ENCODE measurements around the gene CHL1. TPM values are rescaled to one million over a fixed set of nuclear protein-coding genes. Genes with fewer than 3 reads are reported as not detected.

CHL1 gene, protein sequence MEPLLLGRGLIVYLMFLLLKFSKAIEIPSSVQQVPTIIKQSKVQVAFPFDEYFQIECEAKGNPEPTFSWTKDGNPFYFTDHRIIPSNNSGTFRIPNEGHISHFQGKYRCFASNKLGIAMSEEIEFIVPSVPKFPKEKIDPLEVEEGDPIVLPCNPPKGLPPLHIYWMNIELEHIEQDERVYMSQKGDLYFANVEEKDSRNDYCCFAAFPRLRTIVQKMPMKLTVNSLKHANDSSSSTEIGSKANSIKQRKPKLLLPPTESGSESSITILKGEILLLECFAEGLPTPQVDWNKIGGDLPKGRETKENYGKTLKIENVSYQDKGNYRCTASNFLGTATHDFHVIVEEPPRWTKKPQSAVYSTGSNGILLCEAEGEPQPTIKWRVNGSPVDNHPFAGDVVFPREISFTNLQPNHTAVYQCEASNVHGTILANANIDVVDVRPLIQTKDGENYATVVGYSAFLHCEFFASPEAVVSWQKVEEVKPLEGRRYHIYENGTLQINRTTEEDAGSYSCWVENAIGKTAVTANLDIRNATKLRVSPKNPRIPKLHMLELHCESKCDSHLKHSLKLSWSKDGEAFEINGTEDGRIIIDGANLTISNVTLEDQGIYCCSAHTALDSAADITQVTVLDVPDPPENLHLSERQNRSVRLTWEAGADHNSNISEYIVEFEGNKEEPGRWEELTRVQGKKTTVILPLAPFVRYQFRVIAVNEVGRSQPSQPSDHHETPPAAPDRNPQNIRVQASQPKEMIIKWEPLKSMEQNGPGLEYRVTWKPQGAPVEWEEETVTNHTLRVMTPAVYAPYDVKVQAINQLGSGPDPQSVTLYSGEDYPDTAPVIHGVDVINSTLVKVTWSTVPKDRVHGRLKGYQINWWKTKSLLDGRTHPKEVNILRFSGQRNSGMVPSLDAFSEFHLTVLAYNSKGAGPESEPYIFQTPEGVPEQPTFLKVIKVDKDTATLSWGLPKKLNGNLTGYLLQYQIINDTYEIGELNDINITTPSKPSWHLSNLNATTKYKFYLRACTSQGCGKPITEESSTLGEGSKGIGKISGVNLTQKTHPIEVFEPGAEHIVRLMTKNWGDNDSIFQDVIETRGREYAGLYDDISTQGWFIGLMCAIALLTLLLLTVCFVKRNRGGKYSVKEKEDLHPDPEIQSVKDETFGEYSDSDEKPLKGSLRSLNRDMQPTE (N-terminal part only)
- polyA plus RNA-seq (2011; rRNA removed), result 0.05 and 0.09 TPM in 2 replicates
- not detected in 2 replicates for polyA plus RNA-seq (2012; cell fraction: cytosol; rRNA removed)
- not detected in 2 replicates for polyA plus RNA-seq (2012; cell fraction: nucleus; rRNA removed)
- polyA plus RNA-seq (2017; fragmentation: RNase III; extraction: RNeasy Plus Mini Kit Qiagen cat#74134 plus additional on column Dnase treatment), result not detected in 3 replicates
- not detected in 2 replicates for polyA minus RNA-seq (2011; rRNA and poly(A)+ RNA removed)

- H3K9me3 ChIP-seq, result no peaks in the 10 kb centered on the region
- peak within 1 kb of the TSS; percentile 92 for H3K4me2 ChIP-seq
- FAIRE-seq (no peak), ATAC-seq (peak; percentile 32 to 60; a peak in 3 of 6 replicates), DNase-seq (ENCODE audit: low read depth in 1 of 2, low spot score in 1 of 2) (no peak)
- peak within 1 kb of the TSS; percentile 41 for H3K4me3 ChIP-seq
- 26% methylated on average over 25 of the region's 64 CpGs for WGBS (ENCODE audit: missing lambda C conversion rate)
- H3K4me1 ChIP-seq, result peaks cover 17% of the 10 kb centered on the region; the same call in 2 of the 3 replicates
- ChIA-PET CTCF (no interaction called here), POLR2A (no interaction called here)
- TF ChIP-seq, protein P1, sequence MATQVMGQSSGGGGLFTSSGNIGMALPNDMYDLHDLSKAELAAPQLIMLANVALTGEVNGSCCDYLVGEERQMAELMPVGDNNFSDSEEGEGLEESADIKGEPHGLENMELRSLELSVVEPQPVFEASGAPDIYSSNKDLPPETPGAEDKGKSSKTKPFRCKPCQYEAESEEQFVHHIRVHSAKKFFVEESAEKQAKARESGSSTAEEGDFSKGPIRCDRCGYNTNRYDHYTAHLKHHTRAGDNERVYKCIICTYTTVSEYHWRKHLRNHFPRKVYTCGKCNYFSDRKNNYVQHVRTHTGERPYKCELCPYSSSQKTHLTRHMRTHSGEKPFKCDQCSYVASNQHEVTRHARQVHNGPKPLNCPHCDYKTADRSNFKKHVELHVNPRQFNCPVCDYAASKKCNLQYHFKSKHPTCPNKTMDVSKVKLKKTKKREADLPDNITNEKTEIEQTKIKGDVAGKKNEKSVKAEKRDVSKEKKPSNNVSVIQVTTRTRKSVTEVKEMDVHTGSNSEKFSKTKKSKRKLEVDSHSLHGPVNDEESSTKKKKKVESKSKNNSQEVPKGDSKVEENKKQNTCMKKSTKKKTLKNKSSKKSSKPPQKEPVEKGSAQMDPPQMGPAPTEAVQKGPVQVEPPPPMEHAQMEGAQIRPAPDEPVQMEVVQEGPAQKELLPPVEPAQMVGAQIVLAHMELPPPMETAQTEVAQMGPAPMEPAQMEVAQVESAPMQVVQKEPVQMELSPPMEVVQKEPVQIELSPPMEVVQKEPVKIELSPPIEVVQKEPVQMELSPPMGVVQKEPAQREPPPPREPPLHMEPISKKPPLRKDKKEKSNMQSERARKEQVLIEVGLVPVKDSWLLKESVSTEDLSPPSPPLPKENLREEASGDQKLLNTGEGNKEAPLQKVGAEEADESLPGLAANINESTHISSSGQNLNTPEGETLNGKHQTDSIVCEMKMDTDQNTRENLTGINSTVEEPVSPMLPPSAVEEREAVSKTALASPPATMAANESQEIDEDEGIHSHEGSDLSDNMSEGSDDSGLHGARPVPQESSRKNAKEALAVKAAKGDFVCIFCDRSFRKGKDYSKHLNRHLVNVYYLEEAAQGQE (IDR thresholded peaks at IDR 0.05), result no peak
- TF ChIP-seq FOSL2 (IDR thresholded peaks at IDR 0.05) (no peak), FOSL2 (CRISPR knock-in tag; IDR thresholded peaks at IDR 0.05) (no peak), KDM5A (IDR thresholded peaks at IDR 0.05) (no peak), MAFK (IDR thresholded peaks at IDR 0.05; ENCODE audit: partially characterized antibody) (no peak), HDAC2 (IDR thresholded peaks at IDR 0.05) (no peak), KDM1A (IDR thresholded peaks at IDR 0.05; ENCODE audit: low read depth) (no peak), ZFP36 (IDR thresholded peaks at IDR 0.05; ENCODE audit: borderline replicate concordance, partially characterized antibody) (no peak), TFCP2L1 (CRISPR knock-in tag; IDR thresholded peaks at IDR 0.05) (no peak), ZNF302 (CRISPR knock-in tag; IDR thresholded peaks at IDR 0.05) (no peak)
- TF ChIP-seq, protein P2, sequence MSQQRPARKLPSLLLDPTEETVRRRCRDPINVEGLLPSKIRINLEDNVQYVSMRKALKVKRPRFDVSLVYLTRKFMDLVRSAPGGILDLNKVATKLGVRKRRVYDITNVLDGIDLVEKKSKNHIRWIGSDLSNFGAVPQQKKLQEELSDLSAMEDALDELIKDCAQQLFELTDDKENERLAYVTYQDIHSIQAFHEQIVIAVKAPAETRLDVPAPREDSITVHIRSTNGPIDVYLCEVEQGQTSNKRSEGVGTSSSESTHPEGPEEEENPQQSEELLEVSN (IDR thresholded peaks at IDR 0.05; ENCODE audit: borderline replicate concordance, low read depth), result no peak
- H3K27ac ChIP-seq, result peak within 1 kb of the TSS in 1 of 2 experiments; percentile 12; a peak in 1 of 6 replicates
Observed at GRCh38 chr3:196311-197148, at the start of gene CHL1. TSS of gene CHL1 (plus strand) at chr3:196763. CDS start at chr3:319777, 123,014 bp downstream.

GRCh38 chr3:151614-152189, 44.9 kb upstream of the CHL1 start:
- H3K4me1 ChIP-seq, result no peaks in the 10 kb centered on the region
- H3K4me3 ChIP-seq, result no peak overlapping the region
- POLR2A ChIA-PET, result no interaction called here
- H3K4me2 ChIP-seq, result no peak overlapping the region
- ATAC-seq (no peak), FAIRE-seq (no peak), DNase-seq (ENCODE audit: low read depth in 1 of 2, low spot score in 1 of 2) (no peak)
- CTCF ChIA-PET, result no interaction called here
- no peak overlapping the region for H3K27ac ChIP-seq
- H3K9me3 ChIP-seq, result no peaks in the 10 kb centered on the region
- 17% methylated on average over 2 of the region's 2 CpGs for WGBS (ENCODE audit: missing lambda C conversion rate)
- TF ChIP-seq, protein P3, sequence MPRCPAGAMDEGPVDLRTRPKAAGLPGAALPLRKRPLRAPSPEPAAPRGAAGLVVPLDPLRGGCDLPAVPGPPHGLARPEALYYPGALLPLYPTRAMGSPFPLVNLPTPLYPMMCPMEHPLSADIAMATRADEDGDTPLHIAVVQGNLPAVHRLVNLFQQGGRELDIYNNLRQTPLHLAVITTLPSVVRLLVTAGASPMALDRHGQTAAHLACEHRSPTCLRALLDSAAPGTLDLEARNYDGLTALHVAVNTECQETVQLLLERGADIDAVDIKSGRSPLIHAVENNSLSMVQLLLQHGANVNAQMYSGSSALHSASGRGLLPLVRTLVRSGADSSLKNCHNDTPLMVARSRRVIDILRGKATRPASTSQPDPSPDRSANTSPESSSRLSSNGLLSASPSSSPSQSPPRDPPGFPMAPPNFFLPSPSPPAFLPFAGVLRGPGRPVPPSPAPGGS (IDR thresholded peaks at IDR 0.05), result no peak
- TF ChIP-seq TP53 (CRISPR knock-in tag; IDR thresholded peaks at IDR 0.05) (no peak), FOSB (CRISPR knock-in tag; IDR thresholded peaks at IDR 0.05) (no peak), HDAC2 (IDR thresholded peaks at IDR 0.05) (no peak), EHMT2 (IDR thresholded peaks at IDR 0.05; ENCODE audit: low read depth) (no peak), NFE2L2 (conservative IDR thresholded peaks at IDR 0.05; ENCODE audit: low read length) (no peak), CEBPB (IDR thresholded peaks at IDR 0.05) (no peak), POLR2A (IDR thresholded peaks at IDR 0.05; ENCODE audit: low read length) (no peak), FOSL2 (IDR thresholded peaks at IDR 0.05) (no peak), FOSL2 (CRISPR knock-in tag; IDR thresholded peaks at IDR 0.05) (no peak), HEYL (CRISPR knock-in tag; IDR thresholded peaks at IDR 0.05) (no peak), NR3C1 (IDR thresholded peaks at IDR 0.05) (no peak), RFX5 (IDR thresholded peaks at IDR 0.05) (no peak), GATA3 (IDR thresholded peaks at IDR 0.05; ENCODE audit: borderline replicate concordance) (no peak)
- TF ChIP-seq, protein P4, sequence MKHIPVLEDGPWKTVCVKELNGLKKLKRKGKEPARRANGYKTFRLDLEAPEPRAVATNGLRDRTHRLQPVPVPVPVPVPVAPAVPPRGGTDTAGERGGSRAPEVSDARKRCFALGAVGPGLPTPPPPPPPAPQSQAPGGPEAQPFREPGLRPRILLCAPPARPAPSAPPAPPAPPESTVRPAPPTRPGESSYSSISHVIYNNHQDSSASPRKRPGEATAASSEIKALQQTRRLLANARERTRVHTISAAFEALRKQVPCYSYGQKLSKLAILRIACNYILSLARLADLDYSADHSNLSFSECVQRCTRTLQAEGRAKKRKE (CRISPR knock-in tag; IDR thresholded peaks at IDR 0.05; ENCODE audit: low read depth), result no peak
- TF ChIP-seq, protein P5, sequence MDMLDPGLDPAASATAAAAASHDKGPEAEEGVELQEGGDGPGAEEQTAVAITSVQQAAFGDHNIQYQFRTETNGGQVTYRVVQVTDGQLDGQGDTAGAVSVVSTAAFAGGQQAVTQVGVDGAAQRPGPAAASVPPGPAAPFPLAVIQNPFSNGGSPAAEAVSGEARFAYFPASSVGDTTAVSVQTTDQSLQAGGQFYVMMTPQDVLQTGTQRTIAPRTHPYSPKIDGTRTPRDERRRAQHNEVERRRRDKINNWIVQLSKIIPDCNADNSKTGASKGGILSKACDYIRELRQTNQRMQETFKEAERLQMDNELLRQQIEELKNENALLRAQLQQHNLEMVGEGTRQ (IDR thresholded peaks at IDR 0.05), result no peak

Measured in A549 (cell line).